Keratinocyte (primary cell): ENCODE measurements around the gene TULP1. TPM values are rescaled to one million over a fixed set of nuclear protein-coding genes. Genes with fewer than 3 reads are reported as not detected.
A peak's percentile ranks its signal among the peaks of the same experiment; 100 is the strongest.

Experiments used
- DNase-seq: peaks from one replicate; pipeline ENCODE4 v3.0.0-alpha.2; 2011; ENCODE audit warnings: low read depth, missing footprints, low spot score
- FAIRE-seq: peaks from 2 replicates; lab custom pipeline; 2011; peaks lifted over from hg19 to GRCh38; lab: Jason Lieb, UNC
- H2AFZ ChIP-seq: 2 replicates; pipeline ENCODE4 v1.6.0; 2012; ENCODE audit warnings: low read length, control low read depth, inconsistent platforms; ENCODE audit not compliant: control insufficient read depth
- H3K27ac ChIP-seq: 2 replicates; pipeline ENCODE4 v1.5.1; 2011; ENCODE audit warnings: low read length; ENCODE audit not compliant: control insufficient read depth, insufficient read depth
- H3K27me3 ChIP-seq: 3 replicates; pipeline ENCODE4 v1.6.0; 2011; ENCODE audit warnings: low read length; ENCODE audit not compliant: control insufficient read depth, insufficient read depth; ENCODE audit errors: extremely low read depth
- H3K36me3 ChIP-seq, 2 experiments: 2 replicates in 1 of 2; 3 replicates in 1 of 2; pipeline ENCODE4 v1.5.1; 2011; ENCODE audit warnings: low read length in 2 of 2, mild to moderate bottlenecking in 1 of 2; ENCODE audit not compliant: control insufficient read depth in 2 of 2, insufficient read depth in 2 of 2; ENCODE audit errors: extremely low read depth in 1 of 2
- H3K4me1 ChIP-seq: 3 replicates; pipeline ENCODE4 v1.5.1; 2011; ENCODE audit warnings: low read length; ENCODE audit not compliant: control insufficient read depth, insufficient read depth; ENCODE audit errors: extremely low read depth
- H3K4me2 ChIP-seq: 3 replicates; pipeline ENCODE4 v1.6.0; 2011; ENCODE audit warnings: low read depth, low read length; ENCODE audit not compliant: control insufficient read depth, insufficient read depth; ENCODE audit errors: extremely low read depth
- H3K4me3 ChIP-seq, 3 experiments: fragments of 200-600 bp in 1 of 3; sonication (generic) in 1 of 3; 2 replicates in 2 of 3; 3 replicates in 1 of 3; pipeline ENCODE4 v1.5.1; 2011 to 2016; ENCODE audit warnings: low read length in 3 of 3, mild to moderate bottlenecking in 3 of 3, control low read depth in 2 of 3, inconsistent platforms in 1 of 3, low read depth in 1 of 3, mixed read lengths in 1 of 3, mixed run types in 1 of 3, moderate library complexity in 1 of 3; ENCODE audit not compliant: control insufficient read depth in 2 of 3, insufficient read depth in 2 of 3; ENCODE audit errors: extremely low read depth in 1 of 3
- H3K79me2 ChIP-seq: 2 replicates; pipeline ENCODE4 v1.6.0; 2012; ENCODE audit warnings: low read length; ENCODE audit not compliant: control insufficient read depth, insufficient read depth
- H3K9ac ChIP-seq: 3 replicates; pipeline ENCODE4 v1.6.0; 2011; ENCODE audit warnings: low read length; ENCODE audit not compliant: control insufficient read depth, insufficient read depth; ENCODE audit errors: extremely low read depth
- H3K9me1 ChIP-seq: 3 replicates; pipeline ENCODE4 v1.6.0; 2011; ENCODE audit warnings: low read length; ENCODE audit not compliant: control insufficient read depth, insufficient read depth; ENCODE audit errors: extremely low read depth
- H3K9me3 ChIP-seq: 2 replicates; pipeline ENCODE4 v1.5.1; 2012; ENCODE audit warnings: low read depth, low read length; ENCODE audit not compliant: control insufficient read depth
- H4K20me1 ChIP-seq: 3 replicates; pipeline ENCODE4 v1.6.0; 2011; ENCODE audit warnings: low read length; ENCODE audit not compliant: control insufficient read depth, insufficient read depth; ENCODE audit errors: extremely low read depth
- CTCF ChIP-seq, 3 experiments: IDR thresholded peaks in 1 of 3; conservative IDR thresholded peaks in 1 of 3; optimal IDR thresholded peaks in 1 of 3; 2 replicates in 2 of 3; 3 replicates in 1 of 3; pipeline versions ENCODE3 to v1.5.1; 2011; ENCODE audit warnings: low read length in 3 of 3, mild to moderate bottlenecking in 3 of 3, moderate library complexity in 2 of 3, control low read depth in 1 of 3, inconsistent platforms in 1 of 3; ENCODE audit not compliant: insufficient read depth in 2 of 3; ENCODE audit errors: extremely low read depth in 1 of 3
- EZH2 ChIP-seq: IDR thresholded peaks from one replicate; pipeline ENCODE4 v1.6.1; 2012; ENCODE audit warnings: inconsistent platforms, mild to moderate bottlenecking, low read length, moderate library complexity
- dilution Hi-C: fragments of 300-500 bp; cut with MboI; formaldehyde crosslinking; loops from one replicate; pipeline ENCODE4 v1.7.0; 2020; ENCODE audit warnings: low sequenced_read_pairs; ENCODE audit not compliant: extremely low pct_ligation_motif_present
- polyA plus RNA-seq, 5 experiments: library from polyadenylated mRNA; depleted of rRNA in 3 of 5; stranded (reverse) in 3 of 5; stranded (forward) in 1 of 5; unstranded in 1 of 5; fragments of >200 nt; gene quantifications; 1 replicate in 1 of 5; 2 replicates in 3 of 5; 3 replicates in 1 of 5; pipeline versions ENCODE4 v1.2.1 to v1.2.3, GENCODE V29; 2011 to 2012; ENCODE audit warnings: missing spikeins in 2 of 5, low read depth in 1 of 5, low replicate concordance in 1 of 5

Gene TULP1
- polyA plus RNA-seq, 1 donor (not counting 4 experiments of a cell fraction or from before 2014, with no cell fraction given), result not detected

- TF ChIP-seq CTCF (optimal IDR thresholded peaks at IDR 0.05 in 1 of 3, IDR thresholded peaks at IDR 0.05 in 1 of 3, conservative IDR thresholded peaks at IDR 0.05 in 1 of 3; ENCODE audit: extremely low read depth in 1 of 3, insufficient read depth in 2 of 3, low read length in 3 of 3), result no peak
- no peak for TF ChIP-seq EZH2
- Histone ChIP-seq H3K4me3 (no peak overlapping the region), H4K20me1 (no peaks in the 10 kb centered on the region), H3K27me3 (no peaks in the 10 kb centered on the region), H3K79me2 (peaks cover 31% of the 10 kb centered on the region), H3K4me1 (peaks cover 75% of the 10 kb centered on the region), H3K36me3 (peaks cover 2 to 7% of the 10 kb centered on the region in 2 experiments), H2AFZ (no peak overlapping the region), H3K9me3 (no peaks in the 10 kb centered on the region), H3K9ac (no peak overlapping the region), H3K27ac (peak overlapping the region; percentile 13), H3K9me1 (no peaks in the 10 kb centered on the region), H3K4me2 (peak overlapping the region; percentile 3)
- FAIRE-seq (no peak), DNase-seq (no peak)
- dilution Hi-C loops, result no loop called here
Observed at GRCh38 chr6:35489066-35489465, 23.6 kb downstream of the TULP1 start.

GRCh38 chr6:35488517-35488862, 24.2 kb downstream of the TULP1 start:
- H3K9me3 ChIP-seq, result no peaks in the 10 kb centered on the region
- H3K36me3 ChIP-seq, result peaks cover 1 to 2% of the 10 kb centered on the region in 2 experiments
- peaks cover 69% of the 10 kb centered on the region for H3K4me1 ChIP-seq
- peak overlapping the region; percentile 56 for H3K4me2 ChIP-seq
- dilution Hi-C loops, result no loop called here
- TF ChIP-seq CTCF (optimal IDR thresholded peaks at IDR 0.05 in 1 of 3, IDR thresholded peaks at IDR 0.05 in 1 of 3, conservative IDR thresholded peaks at IDR 0.05 in 1 of 3; ENCODE audit: extremely low read depth in 1 of 3, insufficient read depth in 2 of 3, low read length in 3 of 3) (no peak), EZH2 (no peak)
- H3K27ac ChIP-seq, result peak overlapping the region; percentile 99
- H3K4me3 ChIP-seq, result peak overlapping the region in 1 of 3 experiments; percentile 2
- no peaks in the 10 kb centered on the region for H4K20me1 ChIP-seq
- no peaks in the 10 kb centered on the region for H3K27me3 ChIP-seq
- H3K9me1 ChIP-seq, result no peaks in the 10 kb centered on the region
- H2AFZ ChIP-seq, result no peak overlapping the region
- no peak for FAIRE-seq
- H3K9ac ChIP-seq, result peak overlapping the region; percentile 52
- peaks cover 25% of the 10 kb centered on the region for H3K79me2 ChIP-seq
- DNase-seq, result no peak
